NT2/D1 (cell line): ENCODE data around the gene CCDC88C.

Source experiments
- SUZ12 ChIP-seq: IDR thresholded peaks from 2 replicates; pipeline ENCODE4 v1.6.1; 2011; ENCODE audit not compliant: insufficient read length, insufficient read depth; ENCODE audit errors: extremely low read depth
- YY1 ChIP-seq: IDR thresholded peaks from 2 replicates; pipeline ENCODE4 v1.6.1; 2011; ENCODE audit not compliant: insufficient read length, insufficient read depth
- ZNF274 ChIP-seq: IDR thresholded peaks from 2 replicates; pipeline ENCODE4 v1.6.1; 2011; ENCODE audit warnings: mild to moderate bottlenecking, low read depth, low read length

DNA sequence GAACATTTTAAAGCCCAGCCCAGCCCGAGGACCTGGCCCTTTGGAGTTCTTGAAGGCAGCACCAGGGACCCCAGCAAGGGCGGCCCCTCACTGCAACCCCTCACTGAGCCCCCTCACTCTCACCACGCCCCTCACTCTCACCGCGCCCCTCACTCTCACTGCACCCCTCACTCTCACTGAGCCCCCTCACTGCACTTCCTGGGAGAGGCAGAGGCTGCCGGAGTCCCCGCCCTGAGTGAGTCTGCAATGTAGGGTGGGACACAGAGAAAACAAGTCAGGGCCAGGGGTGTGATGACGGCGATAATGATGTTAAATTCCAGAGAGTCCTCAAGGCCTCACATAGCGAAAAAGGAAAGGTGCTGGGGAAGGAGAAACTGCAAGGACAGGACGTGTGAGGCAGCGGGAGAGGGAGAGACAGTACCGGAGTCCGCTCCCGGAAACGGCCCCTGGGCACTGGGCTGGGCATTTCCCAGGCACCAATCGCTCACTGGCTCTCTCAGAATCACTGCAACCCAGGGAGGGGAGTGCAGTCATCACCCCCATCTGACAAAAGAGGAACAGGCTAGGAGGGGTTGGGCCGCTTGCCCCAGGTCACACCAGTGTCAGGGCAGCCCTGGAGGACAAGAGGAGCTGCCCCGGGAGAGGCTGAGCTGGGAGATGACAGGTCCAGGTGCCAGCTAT lies 24.9 kb downstream of the CCDC88C start:
- TF ChIP-seq YY1, result no peak
- TF ChIP-seq ZNF274, result no peak
- TF ChIP-seq SUZ12, result no peak
